BE2C (cell line): Measurements from ENCODE around the gene GNG13.

Source experiments
- DNase-seq: peaks from one replicate; pipeline ENCODE4 v3.0.0-alpha.2; 2020
- H3K27me3 ChIP-seq: fragments of 250-450 bp; sonication (Bioruptor Pico); 2 replicates; pipeline ENCODE4 v1.5.1; 2020; ENCODE audit warnings: mild to moderate bottlenecking
- H3K36me3 ChIP-seq: fragments of 250-450 bp; sonication (Bioruptor Pico); 2 replicates; pipeline ENCODE4 v1.5.1; 2020; ENCODE audit warnings: mild to moderate bottlenecking
- H3K4me1 ChIP-seq: fragments of 250-450 bp; sonication (Bioruptor Pico); 2 replicates; pipeline ENCODE4 v1.5.1; 2020
- H3K4me3 ChIP-seq: 2 replicates; pipeline ENCODE4 v1.5.1; 2011; ENCODE audit warnings: low read depth, low read length
- H3K9me3 ChIP-seq: fragments of 250-450 bp; sonication (Bioruptor Pico); 2 replicates; pipeline ENCODE4 v1.5.1; 2020
- TF ChIP-seq, protein P1 (sequence below): IDR thresholded peaks from 2 replicates; pipeline ENCODE4 v1.5.1; 2012; ENCODE audit warnings: mild to moderate bottlenecking, low read depth, low read length

GNG13 gene

DNA sequence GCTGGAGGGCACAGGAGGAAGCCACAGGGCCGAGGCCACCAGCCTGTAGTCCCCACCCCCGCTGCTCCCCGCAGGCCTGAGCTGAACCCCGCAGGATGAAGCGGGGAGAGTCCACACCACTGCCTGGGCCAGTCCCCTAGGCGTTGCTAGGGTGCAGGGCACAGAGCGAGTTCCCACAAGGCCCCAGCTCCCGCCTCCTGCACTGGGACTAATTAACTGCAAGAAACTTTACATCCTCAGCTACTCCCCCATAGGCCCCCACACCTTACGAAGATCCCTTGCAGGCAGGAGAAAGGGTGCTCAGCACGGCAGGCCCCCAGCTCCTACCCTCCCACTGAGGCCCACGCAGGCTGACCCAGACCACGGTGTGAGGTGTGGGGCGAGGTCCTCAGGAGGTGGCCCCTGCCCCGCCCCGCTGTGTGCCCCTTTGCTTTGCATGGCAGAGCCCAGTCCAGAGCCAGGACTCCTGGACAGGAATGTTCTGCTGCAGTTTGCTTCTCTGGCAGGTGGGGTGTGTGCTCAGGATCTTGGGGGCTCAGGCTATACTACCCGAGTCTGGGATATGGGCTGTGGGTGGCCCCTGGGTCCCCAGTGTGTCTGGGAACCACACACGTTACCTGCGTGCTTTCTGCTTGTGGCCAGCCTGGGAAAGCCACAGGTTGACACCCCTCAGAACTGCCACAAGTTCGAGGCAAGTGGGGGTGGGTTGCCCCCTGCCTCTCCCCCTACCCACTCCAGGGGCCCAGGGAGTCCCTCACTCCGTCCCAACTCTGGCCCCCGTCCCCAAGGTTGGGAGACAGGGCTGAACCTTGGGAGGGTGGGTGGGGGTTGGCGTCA is 1.2 kb downstream of the GNG13 start:
- Histone ChIP-seq H3K4me3 (no peak overlapping the region), H3K4me1 (no peaks in the 10 kb centered on the region), H3K9me3 (no peaks in the 10 kb centered on the region), H3K36me3 (peaks cover 4% of the 10 kb centered on the region), H3K27me3 (peaks cover 49% of the 10 kb centered on the region)
- TF ChIP-seq, protein P1, sequence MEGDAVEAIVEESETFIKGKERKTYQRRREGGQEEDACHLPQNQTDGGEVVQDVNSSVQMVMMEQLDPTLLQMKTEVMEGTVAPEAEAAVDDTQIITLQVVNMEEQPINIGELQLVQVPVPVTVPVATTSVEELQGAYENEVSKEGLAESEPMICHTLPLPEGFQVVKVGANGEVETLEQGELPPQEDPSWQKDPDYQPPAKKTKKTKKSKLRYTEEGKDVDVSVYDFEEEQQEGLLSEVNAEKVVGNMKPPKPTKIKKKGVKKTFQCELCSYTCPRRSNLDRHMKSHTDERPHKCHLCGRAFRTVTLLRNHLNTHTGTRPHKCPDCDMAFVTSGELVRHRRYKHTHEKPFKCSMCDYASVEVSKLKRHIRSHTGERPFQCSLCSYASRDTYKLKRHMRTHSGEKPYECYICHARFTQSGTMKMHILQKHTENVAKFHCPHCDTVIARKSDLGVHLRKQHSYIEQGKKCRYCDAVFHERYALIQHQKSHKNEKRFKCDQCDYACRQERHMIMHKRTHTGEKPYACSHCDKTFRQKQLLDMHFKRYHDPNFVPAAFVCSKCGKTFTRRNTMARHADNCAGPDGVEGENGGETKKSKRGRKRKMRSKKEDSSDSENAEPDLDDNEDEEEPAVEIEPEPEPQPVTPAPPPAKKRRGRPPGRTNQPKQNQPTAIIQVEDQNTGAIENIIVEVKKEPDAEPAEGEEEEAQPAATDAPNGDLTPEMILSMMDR: no peak
- DNase-seq: no peak

DNA sequence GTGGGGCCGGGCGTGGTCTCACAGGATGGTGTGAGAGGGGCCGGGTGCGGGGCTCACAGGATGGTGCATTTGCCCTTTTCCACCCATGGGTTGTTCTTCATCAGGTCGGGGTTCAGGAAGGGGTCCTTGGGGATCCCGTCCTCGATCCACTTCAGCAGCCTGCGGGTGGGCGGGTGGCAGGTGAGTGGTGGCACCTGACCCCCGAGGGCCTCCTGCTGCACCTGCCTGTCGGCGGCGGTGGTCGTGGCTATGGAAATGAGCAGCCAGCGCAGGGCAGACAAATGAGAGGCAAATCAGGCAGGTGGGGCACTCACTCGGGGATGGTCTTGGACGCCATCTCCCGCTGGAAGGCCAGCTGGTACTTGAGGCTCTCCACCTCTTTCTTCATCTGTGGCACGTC is 1.9 kb downstream of the GNG13 start:
- TF ChIP-seq, protein P1: no peak
- H3K4me3 ChIP-seq: no peak overlapping the region
- no peaks in the 10 kb centered on the region for H3K4me1 ChIP-seq
- no peak for DNase-seq
- H3K9me3 ChIP-seq: no peaks in the 10 kb centered on the region
- H3K36me3 ChIP-seq: peaks cover 4% of the 10 kb centered on the region
- peaks cover 44% of the 10 kb centered on the region for H3K27me3 ChIP-seq

DNA sequence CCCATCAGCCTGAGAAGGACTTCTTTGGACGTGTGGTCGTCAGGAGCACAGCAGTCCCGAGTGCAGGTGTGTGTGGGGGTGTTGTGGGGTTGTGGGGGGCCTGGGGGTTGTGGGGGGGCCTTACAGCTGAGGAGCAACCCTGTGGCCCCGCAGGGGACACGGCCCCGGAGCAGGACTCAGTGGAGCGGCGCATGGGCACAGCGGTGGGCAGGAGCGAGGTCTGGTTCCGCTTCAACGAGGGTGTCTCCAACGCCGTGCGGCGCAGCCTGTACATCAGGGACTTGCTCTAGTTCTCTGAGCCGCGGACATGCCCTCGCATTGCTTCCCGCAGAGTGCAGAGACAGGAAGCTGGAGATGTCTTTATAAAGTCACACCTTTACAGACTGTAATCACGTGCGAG is 2.8 kb downstream of the GNG13 start:
- no peaks in the 10 kb centered on the region for H3K4me1 ChIP-seq
- no peak for DNase-seq
- H3K36me3 ChIP-seq: peaks cover 10% of the 10 kb centered on the region
- peaks cover 34% of the 10 kb centered on the region for H3K27me3 ChIP-seq
- TF ChIP-seq, protein P1: no peak
- no peaks in the 10 kb centered on the region for H3K9me3 ChIP-seq
- no peak overlapping the region for H3K4me3 ChIP-seq

DNA sequence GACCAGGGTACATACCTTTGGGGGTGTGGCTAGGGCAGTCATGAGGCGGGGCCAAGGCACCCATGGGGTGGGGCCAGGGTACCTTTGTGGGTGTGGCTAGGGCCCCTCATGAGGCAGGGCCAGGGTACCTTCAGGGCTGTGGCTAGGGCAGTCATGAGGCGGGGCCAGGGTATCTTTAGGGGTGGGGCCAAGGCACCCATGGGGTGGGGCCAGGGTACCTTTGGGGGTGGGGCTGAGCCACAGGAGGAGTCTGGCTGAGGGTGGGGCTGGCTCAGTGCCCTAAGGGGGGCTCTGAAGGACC is 3.5 kb downstream of the GNG13 start:
- H3K4me3 ChIP-seq: no peak overlapping the region
- DNase-seq: no peak
- H3K36me3 ChIP-seq: peaks cover 16% of the 10 kb centered on the region
- H3K27me3 ChIP-seq: peaks cover 28% of the 10 kb centered on the region
- H3K4me1 ChIP-seq: no peaks in the 10 kb centered on the region
- no peaks in the 10 kb centered on the region for H3K9me3 ChIP-seq
- TF ChIP-seq, protein P1: no peak

DNA sequence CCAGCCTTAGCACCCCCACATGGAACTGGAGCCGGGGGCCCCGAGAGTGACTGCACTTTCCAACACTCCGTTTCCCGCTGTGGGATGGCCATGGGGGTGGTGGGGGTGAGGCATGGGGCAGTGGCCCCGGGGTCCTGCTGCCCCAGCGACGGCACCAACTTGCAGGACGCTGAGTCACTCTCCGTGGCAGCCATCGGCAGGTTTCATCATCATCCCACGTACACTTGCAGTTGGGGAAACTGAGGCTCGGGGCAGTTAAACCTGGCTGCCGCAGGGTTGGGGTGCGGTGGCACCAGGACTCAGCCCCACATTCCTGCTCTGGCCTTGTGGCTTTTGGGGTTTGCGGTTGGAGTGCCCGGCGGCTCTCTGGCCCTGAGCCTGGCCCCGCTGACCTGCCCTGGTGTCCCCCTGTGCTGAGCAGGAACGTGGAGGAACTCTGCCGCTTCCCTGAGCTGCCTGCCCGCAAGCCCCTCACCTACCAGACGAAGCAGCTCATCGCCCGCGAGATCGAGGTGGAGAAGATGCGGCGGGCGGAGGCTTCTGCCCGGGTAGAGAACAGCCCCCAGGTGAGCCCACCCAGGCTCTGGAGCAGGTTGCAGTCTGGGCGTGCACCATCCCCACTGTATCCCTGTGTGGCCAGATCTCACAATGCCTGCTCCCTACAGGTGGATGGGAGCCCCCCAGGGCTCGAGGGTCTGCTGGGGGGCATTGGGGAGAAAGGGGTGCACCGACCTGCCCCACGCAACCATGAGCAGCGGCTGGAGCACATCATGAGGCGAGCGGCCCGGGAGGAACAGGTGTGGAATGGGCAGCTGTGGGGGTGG is 4.0 kb downstream of the GNG13 start:
- Histone ChIP-seq H3K4me1 (no peaks in the 10 kb centered on the region), H3K4me3 (no peak overlapping the region), H3K27me3 (peaks cover 22% of the 10 kb centered on the region), H3K9me3 (no peaks in the 10 kb centered on the region), H3K36me3 (peaks cover 21% of the 10 kb centered on the region)
- DNase-seq: no peak
- TF ChIP-seq, protein P1: no peak
